Hepatocyte (in vitro differentiated cells): ENCODE data around the gene MKNK2. TPM values are rescaled to one million over a fixed set of nuclear protein-coding genes. Genes with fewer than 3 reads are reported as not detected.

Experiments used
- DNase-seq: peaks from one replicate; pipeline ENCODE4 v3.0.0-alpha.2; 2016; ENCODE audit warnings: low spot score
- H2AFZ ChIP-seq: fragments of 200-600 bp; sonication (generic); 2 replicates; pipeline ENCODE4 v1.6.0; 2016; ENCODE audit warnings: antibody characterized with exemption, mild to moderate bottlenecking
- H3K27ac ChIP-seq: fragments of 200-600 bp; sonication (generic); 2 replicates; pipeline ENCODE4 v1.5.1; 2016; ENCODE audit warnings: mild to moderate bottlenecking
- H3K27me3 ChIP-seq: fragments of 200-600 bp; sonication (generic); 2 replicates; pipeline ENCODE4 v1.6.1; 2016
- H3K36me3 ChIP-seq: fragments of 200-600 bp; sonication (generic); replicated peaks from 2 replicates; pipeline ENCODE4 v1.5.1; 2016; ENCODE audit warnings: low read depth; ENCODE audit not compliant: insufficient read depth
- H3K4me1 ChIP-seq: fragments of 200-600 bp; sonication (generic); 2 replicates; pipeline ENCODE4 v1.5.1; 2016; ENCODE audit warnings: mild to moderate bottlenecking, moderate library complexity; ENCODE audit not compliant: insufficient read depth
- H3K4me2 ChIP-seq: fragments of 200-600 bp; sonication (generic); 2 replicates; pipeline ENCODE4 v1.6.0; 2016
- H3K4me3 ChIP-seq: fragments of 200-600 bp; sonication (generic); 2 replicates; pipeline ENCODE4 v1.5.1; 2016; ENCODE audit warnings: mild to moderate bottlenecking
- H3K79me2 ChIP-seq: fragments of 200-600 bp; sonication (generic); 2 replicates; pipeline ENCODE4 v1.6.0; 2017; ENCODE audit warnings: mild to moderate bottlenecking
- H3K9me2 ChIP-seq: fragments of 200-600 bp; sonication (generic); replicated peaks from 2 replicates; pipeline ENCODE4 v1.6.0; 2017; ENCODE audit warnings: mild to moderate bottlenecking; ENCODE audit not compliant: insufficient read depth
- H3K9me3 ChIP-seq: fragments of 200-600 bp; sonication (generic); 2 replicates; pipeline ENCODE4 v1.5.1; 2016; ENCODE audit warnings: low read depth, mild to moderate bottlenecking
- H4K20me1 ChIP-seq: fragments of 200-600 bp; sonication (generic); 2 replicates; pipeline ENCODE4 v1.6.0; 2016; ENCODE audit warnings: mild to moderate bottlenecking; ENCODE audit not compliant: insufficient read depth, poor library complexity, severe bottlenecking
- EZH2 ChIP-seq: fragments of 200-600 bp; sonication (generic); IDR thresholded peaks from 2 replicates; pipeline ENCODE4 v1.6.1; 2016; ENCODE audit warnings: antibody characterized with exemption, mild to moderate bottlenecking, borderline replicate concordance
- EZH2phosphoT487 ChIP-seq: fragments of 200-600 bp; sonication (generic); IDR thresholded peaks from one replicate; pipeline ENCODE4 v1.6.1; 2018; ENCODE audit warnings: antibody characterized with exemption, mild to moderate bottlenecking, low read depth, moderate library complexity; ENCODE audit not compliant: unreplicated experiment, severe bottlenecking
- WGBS: methylation state at CpG from one replicate; pipeline ENCODE4 v1.1.6; 2016; ENCODE audit warnings: low lambda C conversion rate; ENCODE audit errors: missing lambda C conversion rate; 5-methylcytosine and 5-hydroxymethylcytosine counted together
- polyA plus RNA-seq: library from polyadenylated mRNA; unstranded; fragments of >200 nt; fragmentation: Nextera tagmentation; extraction: Ambion mirVana; gene quantifications from 2 replicates; pipeline ENCODE4 v1.2.1, GENCODE V29; 2016
- total RNA-seq: library from RNA; depleted of rRNA; stranded (reverse); fragments of >200 nt; gene quantifications from 2 replicates; pipeline ENCODE4 v1.2.3, GENCODE V29; 2014
- TF ChIP-seq, protein P1 (sequence below): fragments of 200-600 bp; sonication (generic); IDR thresholded peaks from 2 replicates; pipeline ENCODE4 v1.5.1; 2016; ENCODE audit warnings: antibody characterized with exemption, mild to moderate bottlenecking; ENCODE audit not compliant: poor library complexity

Gene MKNK2
- total and polyA plus RNA-seq, 2 experiments from 2014 or later: 90.4 to 136 TPM

DNA sequence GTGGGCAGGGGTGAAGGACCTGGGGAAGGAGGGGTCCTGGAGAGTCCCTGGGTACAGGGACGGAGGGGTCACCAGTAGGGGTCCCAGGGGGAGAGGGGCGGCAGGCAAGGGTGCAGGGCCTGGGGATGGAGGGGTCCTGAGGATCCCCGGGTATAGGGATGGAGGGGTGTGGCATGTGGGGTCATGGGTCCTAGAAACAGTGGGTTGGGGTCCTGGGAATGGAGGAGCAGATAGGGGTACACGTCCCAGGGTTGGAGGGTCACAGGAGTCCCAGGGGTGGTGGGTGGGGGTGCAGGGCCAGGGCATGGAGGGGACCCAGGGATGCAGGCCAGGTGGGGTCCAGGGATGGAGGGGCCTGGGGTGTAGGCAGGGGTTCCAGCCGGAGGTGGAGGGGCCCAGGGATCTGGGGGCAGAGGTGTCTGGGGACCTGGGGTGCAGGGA lies 36.9 kb downstream of the MKNK2 start:
- 90% methylated on average over 2 of the region's 5 CpGs for WGBS
- DNase-seq: no peak
- Histone ChIP-seq H3K9me2 (no peaks in the 10 kb centered on the region), H3K79me2 (peaks cover 55% of the 10 kb centered on the region), H4K20me1 (no peaks in the 10 kb centered on the region), H3K9me3 (no peaks in the 10 kb centered on the region), H3K27me3 (no peaks in the 10 kb centered on the region), H3K27ac (no peak overlapping the region), H3K36me3 (no peaks in the 10 kb centered on the region), H3K4me3 (no peak overlapping the region), H3K4me2 (peak overlapping the region; percentile 89), H3K4me1 (no peaks in the 10 kb centered on the region), H2AFZ (no peak overlapping the region)
- TF ChIP-seq EZH2 (no peak), EZH2phosphoT487 (no peak)
- TF ChIP-seq, protein P1, sequence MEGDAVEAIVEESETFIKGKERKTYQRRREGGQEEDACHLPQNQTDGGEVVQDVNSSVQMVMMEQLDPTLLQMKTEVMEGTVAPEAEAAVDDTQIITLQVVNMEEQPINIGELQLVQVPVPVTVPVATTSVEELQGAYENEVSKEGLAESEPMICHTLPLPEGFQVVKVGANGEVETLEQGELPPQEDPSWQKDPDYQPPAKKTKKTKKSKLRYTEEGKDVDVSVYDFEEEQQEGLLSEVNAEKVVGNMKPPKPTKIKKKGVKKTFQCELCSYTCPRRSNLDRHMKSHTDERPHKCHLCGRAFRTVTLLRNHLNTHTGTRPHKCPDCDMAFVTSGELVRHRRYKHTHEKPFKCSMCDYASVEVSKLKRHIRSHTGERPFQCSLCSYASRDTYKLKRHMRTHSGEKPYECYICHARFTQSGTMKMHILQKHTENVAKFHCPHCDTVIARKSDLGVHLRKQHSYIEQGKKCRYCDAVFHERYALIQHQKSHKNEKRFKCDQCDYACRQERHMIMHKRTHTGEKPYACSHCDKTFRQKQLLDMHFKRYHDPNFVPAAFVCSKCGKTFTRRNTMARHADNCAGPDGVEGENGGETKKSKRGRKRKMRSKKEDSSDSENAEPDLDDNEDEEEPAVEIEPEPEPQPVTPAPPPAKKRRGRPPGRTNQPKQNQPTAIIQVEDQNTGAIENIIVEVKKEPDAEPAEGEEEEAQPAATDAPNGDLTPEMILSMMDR: no peak

DNA sequence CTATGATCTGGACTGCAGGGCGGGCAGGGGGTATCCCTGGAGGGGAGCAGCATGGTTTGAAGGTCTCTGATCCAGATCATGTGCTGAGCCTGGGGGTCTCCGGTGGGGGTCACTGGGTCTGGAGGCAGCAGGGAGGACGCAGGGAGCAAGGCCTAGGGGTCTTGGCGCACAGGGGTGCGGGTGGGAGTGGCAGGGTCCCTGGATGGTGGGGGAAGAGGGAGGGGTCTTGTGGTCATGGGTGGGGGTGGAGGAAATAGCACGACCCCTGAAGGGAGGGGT lies 37.4 kb downstream of the MKNK2 start:
- no peak overlapping the region for H3K27ac ChIP-seq
- WGBS: 88% methylated on average over 3 of the region's 6 CpGs
- peak overlapping the region; percentile 89 for H3K4me2 ChIP-seq
- no peaks in the 10 kb centered on the region for H3K9me3 ChIP-seq
- H4K20me1 ChIP-seq: no peaks in the 10 kb centered on the region
- no peak for TF ChIP-seq EZH2phosphoT487
- H3K9me2 ChIP-seq: no peaks in the 10 kb centered on the region
- no peaks in the 10 kb centered on the region for H3K36me3 ChIP-seq
- H3K27me3 ChIP-seq: no peaks in the 10 kb centered on the region
- no peak overlapping the region for H2AFZ ChIP-seq
- peaks cover 56% of the 10 kb centered on the region for H3K79me2 ChIP-seq
- no peak overlapping the region for H3K4me3 ChIP-seq
- no peak for DNase-seq
- H3K4me1 ChIP-seq: no peaks in the 10 kb centered on the region

DNA sequence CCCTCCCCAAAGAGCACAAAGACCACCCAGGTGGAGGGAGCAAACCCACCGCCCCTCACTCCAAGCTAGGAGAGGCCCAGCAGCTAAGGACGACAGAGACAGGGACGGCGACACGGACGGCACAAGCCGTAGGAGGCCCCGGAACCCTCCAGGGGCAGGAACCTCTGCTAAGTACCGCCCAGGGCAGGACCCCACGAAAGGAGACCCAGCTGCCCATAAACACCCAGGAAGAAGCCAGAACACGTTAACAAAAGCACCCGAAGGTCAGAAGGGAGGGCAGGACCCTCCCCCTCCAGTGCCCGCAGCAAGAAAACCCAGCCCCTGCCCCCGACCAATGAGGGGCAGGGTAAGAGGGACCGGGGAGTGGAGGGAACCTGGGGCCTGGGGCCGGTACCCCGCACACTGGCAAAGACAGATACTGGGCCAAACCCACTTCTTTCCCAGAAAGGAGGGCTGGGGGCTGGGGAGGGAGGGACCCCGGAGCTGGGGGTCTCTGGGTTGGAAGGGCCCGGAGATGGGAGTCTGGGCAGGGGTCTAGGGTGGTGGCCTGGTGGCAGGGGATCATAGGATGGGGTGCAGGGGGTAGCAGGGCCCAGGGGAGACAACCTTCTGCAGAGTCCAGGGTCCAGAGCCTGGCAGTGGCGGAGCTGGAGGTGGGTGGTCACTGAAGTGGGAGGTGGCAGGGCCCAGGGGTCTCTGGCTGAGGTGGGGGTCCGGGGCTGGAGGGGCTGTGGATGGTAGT lies 37.9 kb downstream of the MKNK2 start:
- no peak overlapping the region for H2AFZ ChIP-seq
- no peak overlapping the region for H3K4me2 ChIP-seq
- whole genome bisulfite sequencing: 91% methylated on average over 20 of the region's 21 CpGs
- no peaks in the 10 kb centered on the region for H4K20me1 ChIP-seq
- H3K27me3 ChIP-seq: no peaks in the 10 kb centered on the region
- peaks cover 57% of the 10 kb centered on the region for H3K79me2 ChIP-seq
- no peak for DNase-seq
- no peak overlapping the region for H3K4me3 ChIP-seq
- no peaks in the 10 kb centered on the region for H3K4me1 ChIP-seq
- TF ChIP-seq EZH2phosphoT487 (no peak), EZH2 (no peak)
- TF ChIP-seq, protein P1: no peak
- no peak overlapping the region for H3K27ac ChIP-seq
- no peaks in the 10 kb centered on the region for H3K9me3 ChIP-seq
- no peaks in the 10 kb centered on the region for H3K9me2 ChIP-seq
- H3K36me3 ChIP-seq: no peaks in the 10 kb centered on the region

DNA sequence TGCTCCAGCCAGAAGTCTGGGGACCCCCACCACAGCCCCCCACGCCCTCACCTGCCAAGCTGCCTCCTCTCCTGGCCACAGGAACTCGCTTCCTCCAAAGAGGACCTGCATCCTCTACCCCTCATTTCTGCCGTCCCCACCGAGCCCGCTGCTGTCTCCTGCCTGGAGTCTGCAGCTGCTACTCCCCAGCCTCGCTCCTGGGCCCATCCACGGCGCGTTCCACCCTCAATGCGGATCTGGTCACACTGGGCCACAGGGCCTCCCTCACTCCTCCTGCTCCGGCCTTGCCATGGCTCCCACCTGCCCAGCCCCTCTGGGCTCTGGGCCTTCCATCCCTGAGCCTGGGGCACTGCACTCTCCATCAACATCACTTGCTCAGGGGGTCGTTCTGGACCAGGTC lies 39.9 kb downstream of the MKNK2 start:
- H3K27me3 ChIP-seq: no peaks in the 10 kb centered on the region
- no peaks in the 10 kb centered on the region for H3K9me3 ChIP-seq
- H3K9me2 ChIP-seq: no peaks in the 10 kb centered on the region
- H3K4me1 ChIP-seq: no peaks in the 10 kb centered on the region
- TF ChIP-seq EZH2 (no peak), EZH2phosphoT487 (no peak)
- TF ChIP-seq, protein P1: no peak
- H4K20me1 ChIP-seq: no peaks in the 10 kb centered on the region
- H3K27ac ChIP-seq: no peak overlapping the region
- H3K79me2 ChIP-seq: peaks cover 70% of the 10 kb centered on the region
- no peak overlapping the region for H2AFZ ChIP-seq
- H3K4me3 ChIP-seq: no peak overlapping the region
- no peaks in the 10 kb centered on the region for H3K36me3 ChIP-seq
- H3K4me2 ChIP-seq: no peak overlapping the region
- no peak for DNase-seq
- 96% methylated on average over 12 of the region's 12 CpGs for WGBS
